ENCODE results near the gene C1orf74.

- no peak for TF ChIP-seq CEBPB (IDR thresholded peaks at IDR 0.05)
- TF ChIP-seq EP300 (IDR thresholded peaks at IDR 0.05; ENCODE audit: borderline replicate concordance) = no peak
- TF ChIP-seq TAF1 (IDR thresholded peaks at IDR 0.05; ENCODE audit: low read depth) = no peak
- no peak for TF ChIP-seq REST (IDR thresholded peaks at IDR 0.05; ENCODE audit: low read depth)
- no peak for TF ChIP-seq MAX (IDR thresholded peaks at IDR 0.05)
- no peak for TF ChIP-seq CREB1 (IDR thresholded peaks at IDR 0.05; ENCODE audit: low read depth)
- TF ChIP-seq YY1 (IDR thresholded peaks at IDR 0.05; ENCODE audit: low read depth) = no peak
- no peak for TF ChIP-seq TCF12 (IDR thresholded peaks at IDR 0.05; ENCODE audit: low read depth)
- no peak for TF ChIP-seq EGR1 (IDR thresholded peaks at IDR 0.05)
- no peak for TF ChIP-seq FOXM1 (IDR thresholded peaks at IDR 0.05; ENCODE audit: borderline replicate concordance, low read depth)
- no peak for TF ChIP-seq RAD21 (IDR thresholded peaks at IDR 0.05; ENCODE audit: low read depth)
- no peak for TF ChIP-seq ZBTB7A (IDR thresholded peaks at IDR 0.05; ENCODE audit: low read depth)
- no peak for TF ChIP-seq NFIC (IDR thresholded peaks at IDR 0.05)
- TF ChIP-seq USF1 (IDR thresholded peaks at IDR 0.05) = no peak
Observed at GRCh38 chr1:209805341-209805781, 21.0 kb upstream of the C1orf74 start.
